Stimulated activated CD8-positive, alpha-beta memory T cell treated with anti-CD3 and anti-CD28 coated beads, Interleukin-12 subunit alpha, Interleukin-12 subunit beta, amount 100 ng/mL, for 24 hours (primary cell): ENCODE data around the gene GAGE12J.
"Not testable (repeated sequence)": the region's sequence is repeated elsewhere in the genome, so short reads cannot be mapped to it uniquely, and the experiment has no call there.

Source experiments
- DNase-seq: peaks from one replicate; pipeline ENCODE4 v3.0.0-alpha.2; 2020; ENCODE audit errors: extremely low read depth

The GAGE12J gene

DNA sequence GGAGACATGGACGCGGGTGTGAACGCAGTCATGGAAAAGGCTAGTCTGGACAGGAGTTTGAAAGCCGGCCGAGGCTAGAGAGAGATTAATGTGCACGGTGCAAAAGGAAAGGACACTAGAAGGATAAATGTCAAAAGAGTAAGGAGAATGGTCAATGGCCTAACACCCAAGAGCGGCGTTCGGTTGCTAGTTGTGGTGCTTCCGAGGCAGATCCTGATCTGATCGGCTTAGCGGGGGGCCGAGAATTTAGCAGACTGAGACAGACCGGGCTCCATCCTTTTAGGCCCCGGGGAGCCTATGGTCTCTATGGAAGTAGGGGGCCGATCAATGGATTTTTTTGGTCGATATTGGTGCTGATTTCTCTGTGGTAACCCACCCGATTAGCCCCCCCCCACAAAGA lies 11.5 kb upstream of the GAGE12J start:
- DNase-seq = no peak

DNA sequence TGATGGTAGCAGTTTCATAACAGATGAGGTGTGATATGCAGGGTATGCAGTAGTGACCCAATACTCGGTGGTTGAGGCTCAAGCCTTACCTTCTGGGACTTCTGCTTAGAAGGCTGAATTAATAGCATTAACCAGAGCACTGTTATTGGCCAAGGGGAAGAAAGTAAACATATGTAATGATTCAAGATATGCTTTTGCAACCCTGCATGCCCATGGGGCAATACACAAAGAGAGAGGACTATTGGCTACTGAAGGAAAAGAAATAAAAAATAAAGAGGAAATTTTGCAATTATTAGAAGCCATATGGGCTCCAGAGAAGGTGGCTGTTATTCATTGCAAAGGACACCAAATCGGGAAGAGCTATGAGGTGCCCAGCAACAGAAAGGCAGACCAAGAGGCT lies 9.7 kb upstream of the GAGE12J start:
- DNase-seq = no peak

DNA sequence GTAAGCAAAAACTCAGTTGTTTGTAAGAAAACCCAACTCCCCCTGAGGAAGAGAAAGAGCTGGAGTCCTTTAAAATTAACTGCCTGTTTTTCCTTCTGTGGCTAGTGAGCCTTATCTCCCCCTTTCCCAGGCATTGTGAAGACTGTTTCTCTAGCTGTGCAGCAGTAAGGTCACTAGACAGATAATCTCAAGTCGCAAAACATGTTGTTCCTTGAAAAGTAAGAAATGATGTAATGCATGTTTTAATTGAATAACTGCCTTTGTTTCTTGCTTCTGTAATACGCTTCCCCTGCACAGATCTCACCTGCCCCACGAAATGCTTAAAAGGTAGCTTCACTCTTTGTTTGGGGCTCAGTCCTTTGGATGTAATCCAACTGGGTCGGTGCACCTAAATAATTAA lies 5.8 kb upstream of the GAGE12J start:
- no peak for DNase-seq

DNA sequence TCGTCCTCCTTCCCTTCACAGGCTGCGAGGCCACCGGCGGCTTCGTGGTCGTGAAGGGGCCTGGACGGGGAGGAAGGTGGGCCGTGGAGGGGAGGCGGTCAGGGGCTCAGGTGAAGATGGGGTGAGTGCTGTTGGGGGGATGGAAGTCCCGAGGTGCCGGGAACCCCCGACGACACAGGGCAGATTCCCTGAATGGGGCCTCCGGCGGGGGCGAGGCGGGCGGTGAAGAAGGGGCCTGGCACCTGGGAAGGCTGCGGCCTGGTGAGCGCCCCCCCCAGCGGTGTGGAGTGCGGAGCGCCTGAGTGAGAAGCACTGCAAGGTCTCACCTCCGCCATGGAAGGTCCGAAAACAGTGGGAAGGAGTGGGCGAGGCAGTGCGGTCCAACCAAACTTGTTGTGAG lies 429 bp downstream of the GAGE12J start:
- DNase-seq = not testable (repeated sequence)

DNA sequence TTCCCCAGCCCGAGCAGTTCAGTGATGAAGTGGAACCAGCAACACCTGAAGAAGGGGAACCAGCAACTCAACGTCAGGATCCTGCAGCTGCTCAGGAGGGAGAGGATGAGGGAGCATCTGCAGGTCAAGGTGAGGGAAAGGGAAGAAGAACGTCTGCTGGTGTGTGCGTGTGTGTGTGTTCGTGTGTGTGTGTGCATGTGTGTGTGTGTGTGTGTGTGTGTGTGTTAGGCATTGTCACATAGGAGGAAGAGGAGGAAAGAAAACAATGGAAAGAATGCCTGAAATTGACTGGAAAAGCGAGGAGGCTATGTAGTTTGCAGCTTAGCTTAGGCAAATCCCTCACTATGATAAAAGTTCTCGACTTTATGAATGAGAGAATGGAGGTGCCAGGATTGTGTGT lies 1.9 kb downstream of the GAGE12J start:
- not testable (repeated sequence) for DNase-seq

DNA sequence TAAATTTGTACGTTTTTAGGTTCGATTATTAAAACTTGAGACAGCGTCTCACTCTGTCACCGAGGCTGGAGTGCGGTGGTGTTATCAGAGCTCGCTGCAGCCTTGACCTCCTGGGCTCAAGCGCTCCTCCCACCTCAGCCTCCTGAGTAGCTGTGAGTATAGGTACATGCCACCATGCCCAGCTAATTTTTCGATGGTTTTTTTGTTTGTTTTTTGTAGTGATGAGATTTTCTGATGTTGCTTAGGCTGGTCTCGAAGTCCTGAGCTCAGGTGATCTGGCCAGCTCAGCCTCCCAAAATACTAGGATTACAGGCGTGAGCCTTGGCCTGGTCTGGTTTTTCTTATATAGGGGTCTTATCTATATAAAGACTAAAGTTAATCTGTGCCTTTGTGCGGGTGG lies 8.6 kb downstream of the GAGE12J start:
- not testable (repeated sequence) for DNase-seq

DNA sequence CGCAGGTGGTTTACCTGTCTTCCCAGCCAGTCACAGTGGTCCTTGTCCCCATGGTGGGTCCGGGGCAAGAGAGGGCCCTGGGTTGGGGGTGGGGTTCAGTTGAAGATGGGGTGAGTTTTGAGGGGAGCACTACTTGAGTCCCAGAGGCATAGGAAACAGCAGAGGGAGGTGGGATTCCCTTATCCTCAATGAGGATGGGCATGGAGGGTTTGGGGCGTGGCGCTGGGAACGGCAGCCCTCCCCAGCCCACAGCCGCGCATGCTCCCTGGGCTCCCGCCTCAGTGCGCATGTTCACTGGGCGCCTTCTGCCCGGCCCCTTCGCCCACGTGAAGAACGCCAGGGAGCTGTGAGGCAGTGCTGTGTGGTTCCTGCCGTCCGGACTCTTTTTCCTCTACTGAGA lies 9.4 kb downstream of the GAGE12J start, which contains the start of gene GAGE13:
Gene GAGE13 (plus strand): TSS at position 301 of the 400 bp plus-strand sequence. CDS start 1,156 bp downstream, outside the sequence.
- DNase-seq = not testable (repeated sequence)

DNA sequence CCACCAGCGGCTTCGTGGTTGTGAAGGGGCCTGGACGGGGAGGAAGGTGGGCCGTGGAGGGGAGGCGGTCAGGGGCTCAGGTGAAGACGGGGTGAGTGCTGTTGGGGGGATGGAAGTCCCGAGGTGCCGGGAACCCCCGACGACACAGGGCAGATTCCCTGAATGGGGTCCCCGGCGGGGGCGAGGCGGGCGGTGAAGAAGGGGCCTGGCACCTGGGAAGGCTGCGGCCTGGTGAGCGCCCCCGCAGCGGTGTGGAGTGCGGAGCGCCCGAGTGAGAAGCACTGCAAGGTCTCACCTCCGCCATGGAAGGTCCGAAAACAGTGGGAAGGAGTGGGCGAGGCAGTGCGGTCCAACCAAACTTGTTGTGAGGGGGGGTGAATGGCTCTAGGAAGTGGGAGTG lies 10.0 kb downstream of the GAGE12J start:
- DNase-seq = not testable (repeated sequence)

DNA sequence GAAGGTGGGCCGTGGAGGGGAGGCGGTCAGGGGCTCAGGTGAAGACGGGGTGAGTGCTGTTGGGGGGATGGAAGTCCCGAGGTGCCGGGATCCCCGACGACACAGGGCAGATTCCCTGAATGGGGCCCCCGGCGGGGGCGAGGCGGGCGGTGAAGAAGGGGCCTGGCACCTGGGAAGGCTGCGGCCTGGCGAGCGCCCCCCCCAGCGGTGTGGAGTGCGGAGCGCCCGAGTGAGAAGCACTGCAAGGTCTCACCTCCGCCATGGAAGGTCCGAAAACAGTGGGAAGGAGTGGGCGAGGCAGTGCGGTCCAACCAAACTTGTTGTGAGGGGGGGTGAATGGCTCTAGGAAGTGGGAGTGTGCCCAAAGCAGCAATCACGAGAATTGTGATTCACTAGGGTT lies 19.6 kb downstream of the GAGE12J start:
- not testable (repeated sequence) for DNase-seq

DNA sequence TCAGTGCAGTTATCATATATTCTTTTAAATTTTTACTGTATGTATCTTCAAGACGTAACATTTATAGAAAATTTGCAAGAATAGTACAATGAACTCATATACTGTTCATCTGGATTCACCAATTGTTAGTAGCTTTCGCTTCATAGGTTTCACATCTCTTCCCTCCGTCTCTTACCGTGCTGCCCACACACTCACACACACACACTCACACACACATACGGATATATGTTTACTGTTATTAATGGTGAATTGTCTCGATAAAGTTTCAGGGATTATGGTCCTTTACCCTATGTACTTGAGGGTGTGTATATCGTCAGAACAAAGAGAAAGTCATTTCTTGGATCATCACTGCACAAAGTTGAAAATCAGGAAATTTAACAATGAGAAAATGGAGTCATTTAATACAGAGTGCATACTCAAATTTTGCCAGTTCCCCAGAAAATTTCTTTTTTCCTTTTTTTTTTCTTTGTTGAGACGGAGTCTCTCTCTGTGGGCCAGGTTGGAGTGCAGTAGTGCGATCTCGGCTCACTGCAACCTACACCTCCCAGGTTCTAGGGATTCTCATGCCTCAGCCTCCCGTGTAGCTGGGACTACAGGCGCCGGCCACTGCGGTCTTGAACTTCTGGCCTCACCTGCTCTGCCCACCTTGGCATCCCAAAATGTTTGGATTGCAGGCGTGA lies 22.8 kb downstream of the GAGE12J start:
- not testable (repeated sequence) for DNase-seq

DNA sequence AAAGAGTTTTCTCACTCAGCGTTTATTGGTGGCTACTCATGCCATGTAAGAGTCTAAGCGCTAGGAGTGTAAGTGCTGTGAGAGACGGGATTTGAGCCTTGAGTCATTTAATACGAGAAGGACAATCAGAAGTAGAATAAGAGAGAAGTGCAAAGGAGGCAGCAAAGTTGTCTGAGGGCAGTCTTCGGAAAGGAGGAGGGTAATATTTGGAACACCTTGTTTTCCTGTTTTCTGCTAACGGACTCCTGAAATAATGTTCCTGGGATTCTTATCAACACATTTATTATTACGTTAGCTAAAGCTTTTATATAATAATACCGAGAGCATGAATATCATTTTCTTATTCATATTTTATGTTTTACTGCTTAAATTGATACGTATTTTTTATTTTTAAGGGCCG lies 23.6 kb downstream of the GAGE12J start:
- not testable (repeated sequence) for DNase-seq

DNA sequence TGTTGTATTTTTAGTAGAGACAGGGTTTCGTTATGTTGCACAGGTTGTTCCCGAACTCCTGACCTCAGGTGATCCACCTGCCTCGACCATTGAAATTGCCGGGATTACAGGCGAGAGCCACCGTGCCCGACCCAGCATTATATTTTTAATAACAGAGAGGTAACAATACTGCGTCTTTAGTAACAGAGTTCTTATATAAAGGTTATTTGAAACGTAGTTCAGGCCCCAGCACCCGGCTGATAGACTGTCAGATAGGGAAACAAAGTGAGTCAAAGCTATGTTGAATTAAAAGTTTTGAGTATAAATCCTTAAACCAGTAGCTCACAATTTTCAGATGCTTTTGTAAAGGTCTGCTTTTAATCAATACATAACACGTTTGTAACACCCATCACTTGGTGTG lies 24.3 kb downstream of the GAGE12J start:
- not testable (repeated sequence) for DNase-seq
